GM23248 (cell line): ENCODE measurements around the gene ANP32B. TPM values are rescaled to one million over a fixed set of nuclear protein-coding genes. Genes with fewer than 3 reads are reported as not detected.
A peak's percentile ranks its signal among the peaks of the same experiment; 100 is the strongest.

ENCODE experiments used
- DNase-seq: peaks from one replicate; pipeline ENCODE4 v3.0.0-alpha.2; 2015
- H2AFZ ChIP-seq: fragments of 200-600 bp; sonication (generic); 2 replicates; pipeline ENCODE4 v1.6.1; 2016; ENCODE audit warnings: antibody characterized with exemption
- H3F3A ChIP-seq: fragments of 200-600 bp; sonication (generic); 2 replicates; pipeline ENCODE4 v1.6.1; 2016; ENCODE audit warnings: mild to moderate bottlenecking, antibody characterized with exemption, mixed run types; ENCODE audit not compliant: insufficient read depth
- H3K27ac ChIP-seq: fragments of 200-600 bp; sonication (generic); 2 replicates; pipeline ENCODE4 v1.5.1; 2016; ENCODE audit warnings: mild to moderate bottlenecking
- H3K27me3 ChIP-seq: fragments of 200-600 bp; sonication (generic); replicated peaks from 2 replicates; pipeline ENCODE4 v1.6.1; 2016; ENCODE audit warnings: mild to moderate bottlenecking; ENCODE audit not compliant: insufficient read depth
- H3K36me3 ChIP-seq: fragments of 200-600 bp; sonication (generic); 2 replicates; pipeline ENCODE4 v1.6.1; 2016; ENCODE audit warnings: low read depth, mild to moderate bottlenecking
- H3K4me1 ChIP-seq: fragments of 200-600 bp; sonication (generic); 2 replicates; pipeline ENCODE4 v1.6.1; 2016; ENCODE audit warnings: mild to moderate bottlenecking; ENCODE audit not compliant: insufficient read depth
- H3K4me2 ChIP-seq: fragments of 200-600 bp; sonication (generic); one replicate; pipeline ENCODE4 v1.6.1; 2016; ENCODE audit warnings: mild to moderate bottlenecking; ENCODE audit not compliant: unreplicated experiment
- H3K4me3 ChIP-seq: fragments of 200-600 bp; sonication (generic); 2 replicates; pipeline ENCODE4 v1.5.1; 2016; ENCODE audit warnings: mild to moderate bottlenecking
- H3K79me2 ChIP-seq: fragments of 200-600 bp; sonication (generic); 2 replicates; pipeline ENCODE4 v1.6.1; 2016; ENCODE audit warnings: mild to moderate bottlenecking; ENCODE audit not compliant: insufficient read depth
- H3K9ac ChIP-seq: fragments of 200-600 bp; sonication (generic); 2 replicates; pipeline ENCODE4 v1.6.1; 2016; ENCODE audit warnings: mild to moderate bottlenecking
- H3K9me2 ChIP-seq: fragments of 200-600 bp; sonication (generic); 2 replicates; pipeline ENCODE4 v1.6.1; 2016; ENCODE audit warnings: mixed run types, mild to moderate bottlenecking, moderate library complexity; ENCODE audit not compliant: insufficient read depth
- H3K9me3 ChIP-seq: fragments of 200-600 bp; sonication (generic); one replicate; pipeline ENCODE4 v1.6.1; 2017; ENCODE audit warnings: low read depth
- H4K20me1 ChIP-seq: fragments of 200-600 bp; sonication (generic); 2 replicates; pipeline ENCODE4 v1.6.0; 2016; ENCODE audit not compliant: insufficient read depth
- EZH2 ChIP-seq: fragments of 200-600 bp; sonication (generic); IDR thresholded peaks from 2 replicates; pipeline ENCODE4 v1.6.1; 2018; ENCODE audit warnings: antibody characterized with exemption, mild to moderate bottlenecking; ENCODE audit not compliant: insufficient read depth, poor library complexity, severe bottlenecking
- EZH2phosphoT487 ChIP-seq: fragments of 200-600 bp; sonication (generic); IDR thresholded peaks from 2 replicates; pipeline ENCODE4 v1.6.1; 2018; ENCODE audit warnings: antibody characterized with exemption, moderate library complexity, mild to moderate bottlenecking, low read depth; ENCODE audit not compliant: insufficient read depth
- WGBS, 2 experiments: methylation state at CpG; one replicate each; pipeline ENCODE4 v1.1.6; 2015 to 2017; ENCODE audit warnings: low lambda C conversion rate in 2 of 2, low coverage in 1 of 2; ENCODE audit errors: missing lambda C conversion rate in 2 of 2; 5-methylcytosine and 5-hydroxymethylcytosine counted together
- in situ Hi-C: fragments of 300-500 bp; cut with MboI; formaldehyde crosslinking; loops from 2 replicates; pipeline ENCODE4 v1.15.0; 2020
- polyA plus RNA-seq: library from polyadenylated mRNA; unstranded; fragments of >200 nt; fragmentation: Nextera tagmentation; extraction: Ambion mirVana; gene quantifications from 2 replicates; pipeline ENCODE4 v1.2.1, GENCODE V29; 2016
- total RNA-seq: library from RNA; depleted of rRNA; stranded (reverse); fragments of >200 nt; shearing (Covaris generic); gene quantifications from 2 replicates; pipeline ENCODE4 v1.2.3, GENCODE V29; 2014

Gene ANP32B
- total and polyA plus RNA-seq, 2 experiments from 2014 or later = 11.2 to 138 TPM

GRCh38 chr9:98020476-98021145 lies 37.5 kb downstream of the ANP32B start:
- Histone ChIP-seq H3K36me3 (peaks cover 26% of the 10 kb centered on the region), H3K9ac (no peak overlapping the region), H3K9me3 (no peaks in the 10 kb centered on the region), H2AFZ (no peak overlapping the region), H3K4me2 (no peak overlapping the region), H3K9me2 (no peaks in the 10 kb centered on the region), H3K4me3 (no peak overlapping the region), H3F3A (peaks cover 29% of the 10 kb centered on the region), H3K27me3 (no peaks in the 10 kb centered on the region), H3K79me2 (no peaks in the 10 kb centered on the region), H3K4me1 (peaks cover 11% of the 10 kb centered on the region), H3K27ac (no peak overlapping the region), H4K20me1 (no peaks in the 10 kb centered on the region)
- in situ Hi-C loops = no loop called here
- 90 to 93% methylated on average over 8 of the region's 8 CpGs for whole genome bisulfite sequencing, 2 experiments
- DNase-seq = no peak
- TF ChIP-seq EZH2 (no peak), EZH2phosphoT487 (no peak)

- H3K27me3 ChIP-seq = no peaks in the 10 kb centered on the region
- no peaks in the 10 kb centered on the region for H3K9me3 ChIP-seq
- H3F3A ChIP-seq = peaks cover 25% of the 10 kb centered on the region; the same call in 1 of the 2 replicates
- TF ChIP-seq EZH2phosphoT487 = no peak
- no peak for TF ChIP-seq EZH2
- peak; percentile 11 for DNase-seq
- H3K9me2 ChIP-seq = no peaks in the 10 kb centered on the region
- peak overlapping the region; percentile 38; the same call in 1 of the 2 replicates for H3K9ac ChIP-seq
- H3K4me2 ChIP-seq = no peak overlapping the region
- no peak overlapping the region for H2AFZ ChIP-seq
- WGBS, 2 experiments = 60 to 62% methylated on average over 8 of the region's 8 CpGs
- H4K20me1 ChIP-seq = no peaks in the 10 kb centered on the region
- peaks cover 17% of the 10 kb centered on the region for H3K36me3 ChIP-seq
- no peak overlapping the region for H3K4me3 ChIP-seq
- H3K27ac ChIP-seq = peak overlapping the region; percentile 65
- in situ Hi-C loops = no loop called here
- H3K79me2 ChIP-seq = no peaks in the 10 kb centered on the region
- peaks cover 11% of the 10 kb centered on the region for H3K4me1 ChIP-seq
Observed at GRCh38 chr9:98021306-98022040, 38.3 kb downstream of the ANP32B start.

- Histone ChIP-seq H2AFZ (no peak overlapping the region), H3F3A (peaks cover 17% of the 10 kb centered on the region; the same call in 1 of the 2 replicates), H3K9me2 (no peaks in the 10 kb centered on the region), H3K4me2 (no peak overlapping the region), H4K20me1 (no peaks in the 10 kb centered on the region), H3K4me3 (no peak overlapping the region), H3K27me3 (no peaks in the 10 kb centered on the region), H3K4me1 (peaks cover 11% of the 10 kb centered on the region), H3K9ac (peak overlapping the region; percentile 38; the same call in 1 of the 2 replicates), H3K36me3 (peaks cover 7% of the 10 kb centered on the region), H3K79me2 (no peaks in the 10 kb centered on the region), H3K9me3 (no peaks in the 10 kb centered on the region), H3K27ac (peak overlapping the region; percentile 65)
- WGBS, 2 experiments = 50 to 53% methylated on average over 6 to 8 of the region's 8 CpGs
- no peak for TF ChIP-seq EZH2
- TF ChIP-seq EZH2phosphoT487 = no peak
- in situ Hi-C loops = no loop called here
- peak; percentile 85 for DNase-seq
Observed at GRCh38 chr9:98022447-98022846, 39.3 kb downstream of the ANP32B start.

DNA sequence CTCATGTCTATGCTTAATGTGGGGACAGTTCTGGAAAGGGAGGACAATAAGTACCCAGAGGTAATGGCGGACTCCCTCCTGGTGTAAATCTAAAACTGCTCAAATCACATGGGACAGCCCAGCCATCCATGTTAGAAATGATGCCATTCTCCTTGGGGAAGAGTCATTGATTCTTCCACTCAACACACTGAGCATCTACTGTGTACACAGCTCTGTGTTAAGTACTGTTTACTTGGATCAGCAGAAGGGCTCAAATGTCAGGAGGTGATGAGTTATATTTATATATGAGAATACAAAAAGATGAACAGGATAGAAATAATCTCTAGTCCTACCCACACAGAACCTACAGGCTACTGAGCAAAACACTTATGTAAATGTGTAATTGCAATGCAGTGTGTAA lies 41.6 kb downstream of the ANP32B start:
- no peak for TF ChIP-seq EZH2
- no peak for TF ChIP-seq EZH2phosphoT487
- H3K79me2 ChIP-seq = no peaks in the 10 kb centered on the region
- H3K9me3 ChIP-seq = no peaks in the 10 kb centered on the region
- no peak overlapping the region for H3K4me3 ChIP-seq
- no peak for DNase-seq
- no peak overlapping the region for H3K9ac ChIP-seq
- no peak overlapping the region for H3K27ac ChIP-seq
- H3F3A ChIP-seq = peaks cover 13% of the 10 kb centered on the region; the same call in 1 of the 2 replicates
- no peaks in the 10 kb centered on the region for H3K36me3 ChIP-seq
- no peak overlapping the region for H2AFZ ChIP-seq
- no peak overlapping the region for H3K4me2 ChIP-seq
- H3K27me3 ChIP-seq = no peaks in the 10 kb centered on the region
- in situ Hi-C loops = no loop called here
- H4K20me1 ChIP-seq = no peaks in the 10 kb centered on the region
- 94 to 100% methylated on average over 1 of the region's 1 CpG for WGBS, 2 experiments
- H3K9me2 ChIP-seq = no peaks in the 10 kb centered on the region
- peaks cover 11% of the 10 kb centered on the region for H3K4me1 ChIP-seq
